Smooth muscle cell (in vitro differentiated cells): Measurements from ENCODE around the gene MS4A4E. TPM values are rescaled to one million over a fixed set of nuclear protein-coding genes. Genes with fewer than 3 reads are reported as not detected.

Experiments
- DNase-seq: peaks from one replicate; lab custom pipeline; 2025; ENCODE audit not compliant: unreplicated experiment; lab: John Stamatoyannopoulos, UW
- H2AFZ ChIP-seq: fragments of 200-600 bp; sonication (generic); 2 replicates; pipeline ENCODE4 v1.6.0; 2016; ENCODE audit warnings: antibody characterized with exemption, low read depth, mild to moderate bottlenecking
- H3F3A ChIP-seq: fragments of 200-600 bp; sonication (generic); 2 replicates; pipeline ENCODE4 v1.6.0; 2017; ENCODE audit warnings: antibody characterized with exemption, low read depth
- H3K27ac ChIP-seq: fragments of 200-600 bp; sonication (generic); 2 replicates; pipeline ENCODE4 v1.5.1; 2016; ENCODE audit warnings: low read depth, mild to moderate bottlenecking
- H3K27me3 ChIP-seq: fragments of 200-600 bp; sonication (generic); 2 replicates; pipeline ENCODE4 v1.6.1; 2016; ENCODE audit warnings: low read depth, mild to moderate bottlenecking
- H3K36me3 ChIP-seq: fragments of 200-600 bp; sonication (generic); 2 replicates; pipeline ENCODE4 v1.5.1; 2016; ENCODE audit warnings: low read depth
- H3K4me1 ChIP-seq: fragments of 200-600 bp; sonication (generic); 2 replicates; pipeline ENCODE4 v1.5.1; 2016; ENCODE audit warnings: low read depth
- H3K4me2 ChIP-seq: fragments of 200-600 bp; sonication (generic); 2 replicates; pipeline ENCODE4 v1.6.0; 2016; ENCODE audit warnings: mild to moderate bottlenecking
- H3K4me3 ChIP-seq: fragments of 200-600 bp; sonication (generic); 2 replicates; pipeline ENCODE4 v1.5.1; 2016; ENCODE audit warnings: mild to moderate bottlenecking
- H3K79me2 ChIP-seq: fragments of 200-600 bp; sonication (generic); 2 replicates; pipeline ENCODE4 v1.6.0; 2016; ENCODE audit warnings: low read depth, mild to moderate bottlenecking
- H3K9ac ChIP-seq: fragments of 200-600 bp; sonication (generic); 2 replicates; pipeline ENCODE4 v1.6.0; 2016; ENCODE audit warnings: low read depth
- H3K9me3 ChIP-seq: fragments of 200-600 bp; sonication (generic); replicated peaks from 2 replicates; pipeline ENCODE4 v1.5.1; 2016; ENCODE audit warnings: low read depth
- H4K20me1 ChIP-seq: fragments of 200-600 bp; sonication (generic); 2 replicates; pipeline ENCODE4 v1.6.0; 2016; ENCODE audit warnings: low read depth
- CTCF ChIP-seq: fragments of 200-600 bp; sonication (generic); IDR thresholded peaks from 2 replicates; pipeline ENCODE4 v1.5.1; 2017; ENCODE audit warnings: borderline replicate concordance, mild to moderate bottlenecking, antibody characterized with exemption; ENCODE audit not compliant: insufficient read depth, poor library complexity, severe bottlenecking
- WGBS: methylation state at CpG from one replicate; pipeline ENCODE4 v1.1.7; 2016; ENCODE audit warnings: low lambda C conversion rate; 5-methylcytosine and 5-hydroxymethylcytosine counted together
- polyA plus RNA-seq: library from polyadenylated mRNA; unstranded; fragments of >200 nt; fragmentation: Nextera tagmentation; extraction: Ambion mirVana; gene quantifications from 2 replicates; pipeline ENCODE4 v1.2.1, GENCODE V29; 2016
- total RNA-seq: library from RNA; depleted of rRNA; stranded (reverse); fragments of >200 nt; gene quantifications from 2 replicates; pipeline ENCODE4 v1.2.3, GENCODE V29; 2014

MS4A4E gene
- total and polyA plus RNA-seq, 2 experiments from 2014 or later = not detected

GRCh38 chr11:60282286-60282685 lies 39.3 kb upstream of the MS4A4E start:
- Histone ChIP-seq H3K27ac (no peak overlapping the region), H3K4me3 (no peak overlapping the region), H3F3A (no peaks in the 10 kb centered on the region), H3K27me3 (no peaks in the 10 kb centered on the region), H3K4me1 (no peaks in the 10 kb centered on the region), H3K36me3 (no peaks in the 10 kb centered on the region), H3K79me2 (no peaks in the 10 kb centered on the region), H3K9ac (no peak overlapping the region), H3K9me3 (no peaks in the 10 kb centered on the region), H3K4me2 (no peak overlapping the region), H2AFZ (no peak overlapping the region), H4K20me1 (no peaks in the 10 kb centered on the region)
- WGBS = 63% methylated on average over 2 of the region's 2 CpGs
- no peak for DNase-seq
- no peak for TF ChIP-seq CTCF

- no peak overlapping the region for H3K4me2 ChIP-seq
- no peak overlapping the region for H3K9ac ChIP-seq
- H4K20me1 ChIP-seq = no peaks in the 10 kb centered on the region
- H3K9me3 ChIP-seq = no peaks in the 10 kb centered on the region
- no peak overlapping the region for H2AFZ ChIP-seq
- no peaks in the 10 kb centered on the region for H3K36me3 ChIP-seq
- no peak overlapping the region for H3K4me3 ChIP-seq
- no peaks in the 10 kb centered on the region for H3K79me2 ChIP-seq
- H3F3A ChIP-seq = no peaks in the 10 kb centered on the region
- H3K27me3 ChIP-seq = no peaks in the 10 kb centered on the region
- 73% methylated on average over 2 of the region's 2 CpGs for WGBS
- no peak for DNase-seq
- H3K4me1 ChIP-seq = no peaks in the 10 kb centered on the region
- TF ChIP-seq CTCF = no peak
- no peak overlapping the region for H3K27ac ChIP-seq
These were observed 38.5 kb upstream of the MS4A4E start for GRCh38 chr11:60281485-60281884.

DNA sequence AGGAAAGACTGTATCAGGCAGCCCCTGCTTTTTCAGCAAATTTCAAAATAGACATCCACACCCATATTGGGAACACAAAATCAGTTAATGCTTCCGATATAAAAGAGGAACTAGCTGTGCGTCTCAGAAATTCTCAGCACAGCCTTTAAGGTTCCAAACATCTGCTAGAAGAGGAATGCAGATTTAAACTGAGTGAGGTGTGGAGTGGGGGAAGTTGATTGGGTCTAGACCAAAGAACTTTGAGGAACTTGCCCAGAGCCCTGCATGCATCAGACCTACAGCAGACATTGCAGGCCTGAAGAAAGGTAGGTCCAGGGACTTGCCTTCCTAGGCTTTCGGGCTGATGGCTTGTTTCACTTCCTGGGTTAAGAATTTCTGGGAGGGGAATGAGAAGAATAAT lies 37.5 kb upstream of the MS4A4E start, which contains the start of gene MS4A4A:
MS4A4A (plus strand) TSS at position 255 of the 400 bp plus-strand sequence; CDS start at position 265, 10 bp downstream.
- H3K4me2 ChIP-seq = no peak within 1 kb of the TSS
- H3F3A ChIP-seq = no peaks in the 10 kb centered on the region
- no peaks in the 10 kb centered on the region for H3K9me3 ChIP-seq
- H3K4me1 ChIP-seq = no peaks in the 10 kb centered on the region
- WGBS = 92% methylated on average over 3 of the region's 3 CpGs
- no peak within 1 kb of the TSS for H3K9ac ChIP-seq
- H2AFZ ChIP-seq = no peak within 1 kb of the TSS
- no peaks in the 10 kb centered on the region for H4K20me1 ChIP-seq
- H3K27ac ChIP-seq = no peak within 1 kb of the TSS
- no peak for DNase-seq
- H3K36me3 ChIP-seq = no peaks in the 10 kb centered on the region
- H3K27me3 ChIP-seq = no peaks in the 10 kb centered on the region
- no peak within 1 kb of the TSS for H3K4me3 ChIP-seq
- no peaks in the 10 kb centered on the region for H3K79me2 ChIP-seq
- TF ChIP-seq CTCF = no peak

- Histone ChIP-seq H3K27me3 (no peaks in the 10 kb centered on the region), H4K20me1 (no peaks in the 10 kb centered on the region), H3K4me2 (no peak overlapping the region), H3K9me3 (no peaks in the 10 kb centered on the region), H3K4me1 (no peaks in the 10 kb centered on the region), H3K9ac (no peak overlapping the region), H3K27ac (no peak overlapping the region), H3K36me3 (no peaks in the 10 kb centered on the region), H2AFZ (no peak overlapping the region), H3F3A (no peaks in the 10 kb centered on the region), H3K79me2 (no peaks in the 10 kb centered on the region), H3K4me3 (no peak overlapping the region)
- no peak for DNase-seq
- TF ChIP-seq CTCF = no peak
These were observed 31.5 kb upstream of the MS4A4E start for GRCh38 chr11:60274416-60274815.
